BJ (cell line): ENCODE data around the gene MIPOL1. TPM values are rescaled to one million over a fixed set of nuclear protein-coding genes. Genes with fewer than 3 reads are reported as not detected.
"Not testable (repeated sequence)": the region's sequence is repeated elsewhere in the genome, so short reads cannot be mapped to it uniquely, and the experiment has no call there.

Experiments
- CTCF ChIA-PET: fragments of 350-600 bp; formaldehyde crosslinking; extraction: SDS; loops from one replicate; lab custom pipeline; 2021; ENCODE audit warnings: antibody characterized with exemption, inconsistent platforms; lab: Yijun Ruan, JAX
- POLR2A ChIA-PET: fragments of 300-600 bp; sonication (Branson Sonifier 250); formaldehyde crosslinking; extraction: SDS; loops from one replicate; lab custom pipeline; 2021; ENCODE audit warnings: antibody characterized with exemption; lab: Charles Lee
- DNase-seq: peaks from one replicate; pipeline ENCODE4 v3.0.0-alpha.2; 2011; ENCODE audit warnings: low read depth
- H3K27me3 ChIP-seq: 2 replicates; pipeline ENCODE4 v1.6.0; 2011; ENCODE audit warnings: low read length; ENCODE audit not compliant: control insufficient read depth, insufficient read depth
- H3K36me3 ChIP-seq: 2 replicates; pipeline ENCODE4 v1.5.1; 2011; ENCODE audit warnings: low read length; ENCODE audit not compliant: control insufficient read depth, insufficient read depth
- H3K4me3 ChIP-seq: 2 replicates; pipeline ENCODE4 v1.5.1; 2011; ENCODE audit warnings: low read depth, mild to moderate bottlenecking, control low read depth, low read length
- polyA plus RNA-seq: library from polyadenylated mRNA; depleted of rRNA; stranded (reverse); fragments of >200 nt; gene quantifications from 2 replicates; pipeline ENCODE4 v1.2.3, GENCODE V29; 2011
- TF ChIP-seq, protein P1 (sequence below): IDR thresholded peaks from 2 replicates; pipeline ENCODE4 v1.5.1; 2011; ENCODE audit warnings: low read depth, mild to moderate bottlenecking, control low read depth, inconsistent platforms, low read length, moderate library complexity; ENCODE audit not compliant: insufficient read depth

MIPOL1 gene
- polyA plus RNA-seq, 1 experiment = 1.1 TPM

DNA sequence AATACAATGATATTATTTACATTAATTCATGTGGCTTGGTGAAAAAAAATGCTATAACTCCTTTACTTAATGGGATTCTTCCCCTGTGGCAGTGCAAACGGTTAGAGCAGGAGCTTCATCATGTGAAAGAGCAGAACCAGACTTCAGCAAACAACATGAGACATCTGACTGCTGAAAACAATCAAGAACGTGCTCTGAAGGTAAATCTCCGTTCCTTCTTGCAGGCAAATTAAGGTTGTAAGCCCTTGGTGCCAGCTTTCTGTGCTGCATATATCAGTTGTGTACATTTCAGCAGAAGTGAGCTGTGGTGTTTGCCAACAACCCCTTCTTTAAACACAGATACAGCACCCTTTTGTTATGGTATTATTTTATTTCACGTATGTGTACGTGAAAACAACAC, 171.7 kb downstream of the MIPOL1 start:
- Histone ChIP-seq H3K4me3 (no peak overlapping the region), H3K36me3 (no peaks in the 10 kb centered on the region), H3K27me3 (no peaks in the 10 kb centered on the region)
- TF ChIP-seq, protein P1, sequence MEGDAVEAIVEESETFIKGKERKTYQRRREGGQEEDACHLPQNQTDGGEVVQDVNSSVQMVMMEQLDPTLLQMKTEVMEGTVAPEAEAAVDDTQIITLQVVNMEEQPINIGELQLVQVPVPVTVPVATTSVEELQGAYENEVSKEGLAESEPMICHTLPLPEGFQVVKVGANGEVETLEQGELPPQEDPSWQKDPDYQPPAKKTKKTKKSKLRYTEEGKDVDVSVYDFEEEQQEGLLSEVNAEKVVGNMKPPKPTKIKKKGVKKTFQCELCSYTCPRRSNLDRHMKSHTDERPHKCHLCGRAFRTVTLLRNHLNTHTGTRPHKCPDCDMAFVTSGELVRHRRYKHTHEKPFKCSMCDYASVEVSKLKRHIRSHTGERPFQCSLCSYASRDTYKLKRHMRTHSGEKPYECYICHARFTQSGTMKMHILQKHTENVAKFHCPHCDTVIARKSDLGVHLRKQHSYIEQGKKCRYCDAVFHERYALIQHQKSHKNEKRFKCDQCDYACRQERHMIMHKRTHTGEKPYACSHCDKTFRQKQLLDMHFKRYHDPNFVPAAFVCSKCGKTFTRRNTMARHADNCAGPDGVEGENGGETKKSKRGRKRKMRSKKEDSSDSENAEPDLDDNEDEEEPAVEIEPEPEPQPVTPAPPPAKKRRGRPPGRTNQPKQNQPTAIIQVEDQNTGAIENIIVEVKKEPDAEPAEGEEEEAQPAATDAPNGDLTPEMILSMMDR = no peak
- ChIA-PET CTCF (no interaction called here), POLR2A (no interaction called here)
- no peak for DNase-seq

DNA sequence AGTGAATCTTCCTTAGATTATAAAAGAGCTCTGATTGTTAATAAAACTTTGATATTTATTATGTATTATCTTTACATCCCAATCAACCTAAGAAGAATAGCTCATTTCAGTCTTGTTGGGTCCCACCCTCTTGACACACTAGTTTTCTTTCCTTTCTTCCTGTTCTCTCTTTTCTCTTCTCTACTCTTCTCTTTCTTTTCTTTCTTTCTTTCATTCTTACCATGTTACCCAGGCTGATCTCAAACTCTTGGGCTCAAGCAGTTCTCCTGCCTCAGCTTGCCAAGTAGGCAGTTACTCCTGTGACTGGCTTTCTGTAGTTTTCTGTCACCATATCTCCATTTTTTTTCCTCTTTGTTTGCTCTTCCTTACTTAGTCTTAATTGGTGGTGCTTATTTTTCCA, 177.8 kb downstream of the MIPOL1 start:
- H3K36me3 ChIP-seq = no peaks in the 10 kb centered on the region
- TF ChIP-seq, protein P1 = no peak
- H3K4me3 ChIP-seq = no peak overlapping the region
- DNase-seq = no peak
- ChIA-PET POLR2A (no interaction called here), CTCF (no interaction called here)
- H3K27me3 ChIP-seq = no peaks in the 10 kb centered on the region

DNA sequence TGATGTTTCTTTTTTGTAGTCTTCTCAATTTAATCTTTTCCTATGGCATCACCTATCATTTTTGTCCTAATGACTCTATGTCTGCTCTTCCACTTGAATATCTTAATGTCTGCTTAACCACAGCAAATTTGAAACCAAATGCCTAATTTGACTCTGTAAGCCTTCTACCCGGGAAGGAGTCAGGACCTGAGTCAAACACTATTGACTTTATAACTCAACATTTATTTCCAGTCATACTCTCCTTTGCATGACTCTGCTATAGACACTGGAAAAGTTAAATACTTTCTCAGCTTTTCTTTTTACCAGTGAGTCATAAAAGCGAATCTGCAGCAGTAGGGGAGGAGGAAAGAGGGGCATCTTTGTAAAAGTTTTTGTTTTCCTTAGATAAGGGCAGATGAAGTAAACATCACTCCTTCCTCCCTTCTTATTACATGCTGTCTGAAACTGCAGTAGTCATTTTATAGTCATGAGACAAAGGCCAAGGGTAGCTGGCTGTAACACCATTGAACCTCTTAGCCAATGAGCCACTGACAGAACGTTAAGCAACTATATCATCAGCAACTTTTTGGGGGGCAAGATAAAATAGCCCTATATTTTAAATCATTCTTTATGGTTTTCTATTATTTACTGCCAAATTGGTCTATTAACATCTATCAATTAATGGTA, 179.3 kb downstream of the MIPOL1 start:
- CTCF ChIA-PET = interaction anchor here (0.5 kb wide), 1 partner anchor 823 kb away, joined by 3 read pairs; no protein-coding TSS in a partner anchor
- no peak for DNase-seq
- Histone ChIP-seq H3K36me3 (no peaks in the 10 kb centered on the region), H3K27me3 (no peaks in the 10 kb centered on the region), H3K4me3 (no peak overlapping the region)
- TF ChIP-seq, protein P1 = no peak
- POLR2A ChIA-PET = no interaction called here

GRCh38 chr14:37384870-37385596, 187.3 kb downstream of the MIPOL1 start:
- TF ChIP-seq, protein P1 = no peak
- H3K4me3 ChIP-seq = no peak overlapping the region
- no peaks in the 10 kb centered on the region for H3K27me3 ChIP-seq
- no peaks in the 10 kb centered on the region for H3K36me3 ChIP-seq
- CTCF ChIA-PET = interaction anchor here (1.4 kb wide), 1 partner anchor 24 kb away, joined by 3 read pairs; no protein-coding TSS in a partner anchor
- DNase-seq = no peak
- POLR2A ChIA-PET = no interaction called here

GRCh38 chr14:37397157-37397940, 199.6 kb downstream of the MIPOL1 start:
- CTCF ChIA-PET, POLR2A ChIA-PET, H3K4me3 ChIP-seq: not testable (repeated sequence)

More at GRCh38 chr14:37397157-37397940, 199.6 kb downstream of the MIPOL1 start:
- DNase-seq, H3K36me3 ChIP-seq, H3K27me3 ChIP-seq: not testable (repeated sequence)
